HCT116 (cell line): ENCODE results near the gene RBM4B. TPM values are rescaled to one million over a fixed set of nuclear protein-coding genes. Genes with fewer than 3 reads are reported as not detected.

Experiments used
- ATAC-seq: fragments of 200-7000 bp; cut with Tn5 transposase; 2 replicates; pipeline ENCODE4 v1.9.1; 2020; ENCODE audit warnings: mild to moderate bottlenecking, moderate library complexity
- BruUV-seq: library from RNA; stranded (reverse); fragments of 400-500 nt; replicated peaks from 2 replicates; lab custom pipeline; 2021; lab: Mats Ljungman, UMichigan
- CTCF ChIA-PET: fragments of 300-600 bp; sonication (Branson Sonifier 250); formaldehyde crosslinking; loops from one replicate; lab custom pipeline; 2021; ENCODE audit warnings: antibody characterized with exemption; lab: Charles Lee
- POLR2A ChIA-PET: fragments of 300-600, 350-600 bp; sonication (Branson Sonifier 250); formaldehyde crosslinking; loops from one replicate; lab custom pipeline; 2021; ENCODE audit warnings: antibody characterized with exemption; lab: Charles Lee
- RAD21 ChIA-PET, 2 experiments: fragments of 300-600 bp; sonication (Branson Sonifier 250); formaldehyde crosslinking; loops; one replicate each; lab custom pipeline; 2023; ENCODE audit warnings: low total read pairs in 2 of 2; ENCODE audit not compliant: uncharacterized antibody in 2 of 2, unreplicated experiment in 2 of 2, low non-redundant PET in 1 of 2; lab: Charles Lee
- DNase-seq: peaks from one replicate; pipeline ENCODE4 v3.0.0-alpha.2; 2010; ENCODE audit warnings: low read depth, low spot score
- H2AFZ ChIP-seq: fragments of 200-600 bp; shearing (Covaris generic), sonication (generic); 2 replicates; pipeline ENCODE4 v1.6.1; 2017; ENCODE audit warnings: low read depth, mixed run types, mixed read lengths, antibody characterized with exemption, low read length; ENCODE audit not compliant: poor library complexity, severe bottlenecking
- H3K27ac ChIP-seq: 2 replicates; pipeline ENCODE4 v1.5.1; 2012; ENCODE audit warnings: low read depth, low read length
- H3K27me3 ChIP-seq: fragments of 200-600 bp; sonication (generic); 2 replicates; pipeline ENCODE4 v1.6.1; 2016; ENCODE audit warnings: mixed run types, low read length, mixed read lengths; ENCODE audit not compliant: insufficient read depth
- H3K36me3 ChIP-seq, 2 experiments: fragments of 200-500 bp in 1 of 2; fragments of 200-600 bp in 1 of 2; sonication (Bioruptor generic) in 1 of 2; sonication (generic) in 1 of 2; 2 replicates each; pipeline versions ENCODE4 v1.5.1 to v1.6.1; 2014 to 2016; ENCODE audit warnings: low read length in 2 of 2, inconsistent platforms in 1 of 2, mixed read lengths in 1 of 2, mixed run types in 1 of 2; ENCODE audit not compliant: insufficient read depth in 2 of 2, control insufficient read depth in 1 of 2
- H3K4me1 ChIP-seq, 2 experiments: fragments of 200-600 bp in 1 of 2; sonication (generic) in 1 of 2; 2 replicates each; pipeline versions ENCODE4 v1.5.1 to v1.6.1; 2012 to 2017; ENCODE audit warnings: low read length in 2 of 2, inconsistent platforms in 1 of 2, mild to moderate bottlenecking in 1 of 2, mixed read lengths in 1 of 2, mixed run types in 1 of 2, moderate library complexity in 1 of 2; ENCODE audit not compliant: insufficient read depth in 2 of 2, control insufficient read depth in 1 of 2
- H3K4me2 ChIP-seq: fragments of 200-600 bp; sonication (generic); 2 replicates; pipeline ENCODE4 v1.6.1; 2017; ENCODE audit warnings: mixed run types, low read length, mixed read lengths
- H3K4me3 ChIP-seq, 2 experiments: fragments of 200-600 bp in 1 of 2; sonication (generic) in 1 of 2; replicated peaks in 1 of 2; 2 replicates each; pipeline ENCODE4 v1.5.1; 2011 to 2016; ENCODE audit warnings: low read length in 2 of 2, control low read depth in 1 of 2, low read depth in 1 of 2, mild to moderate bottlenecking in 1 of 2, mixed read lengths in 1 of 2, mixed run types in 1 of 2
- H3K79me2 ChIP-seq: fragments of 200-600 bp; sonication (generic); 2 replicates; pipeline ENCODE4 v1.6.1; 2017; ENCODE audit warnings: mild to moderate bottlenecking, mixed run types, low read length, moderate library complexity, mixed read lengths; ENCODE audit not compliant: insufficient read depth
- H3K9ac ChIP-seq: fragments of 200-600 bp; sonication (generic); 2 replicates; pipeline ENCODE4 v1.6.1; 2016; ENCODE audit warnings: low read length, mixed read lengths
- H3K9me2 ChIP-seq: fragments of 200-600 bp; sonication (generic), shearing (Covaris generic); 2 replicates; pipeline ENCODE4 v1.6.1; 2017; ENCODE audit warnings: mixed run types, mild to moderate bottlenecking, moderate library complexity; ENCODE audit not compliant: insufficient read depth
- H3K9me3 ChIP-seq, 2 experiments: fragments of 200-500 bp in 1 of 2; fragments of 200-600 bp in 1 of 2; sonication (Bioruptor generic) in 1 of 2; sonication (generic) in 1 of 2; 2 replicates each; pipeline ENCODE4 v1.6.1; 2014 to 2017; ENCODE audit warnings: low read length in 2 of 2, mixed read lengths in 2 of 2, inconsistent platforms in 1 of 2, low read depth in 1 of 2, mild to moderate bottlenecking in 1 of 2, mixed run types in 1 of 2, moderate library complexity in 1 of 2; ENCODE audit not compliant: control insufficient read depth in 1 of 2, insufficient read depth in 1 of 2
- H4K20me1 ChIP-seq: fragments of 200-600 bp; sonication (generic), shearing (Covaris generic); 2 replicates; pipeline ENCODE4 v1.6.1; 2017; ENCODE audit warnings: mixed run types, mild to moderate bottlenecking, moderate library complexity; ENCODE audit not compliant: insufficient read depth
- CBX3 ChIP-seq: IDR thresholded peaks from 2 replicates; pipeline ENCODE4 v1.6.1; 2012; ENCODE audit warnings: low read depth
- CEBPB ChIP-seq: IDR thresholded peaks from 2 replicates; pipeline ENCODE4 v1.6.1; 2012; ENCODE audit warnings: low read depth
- EGR1 ChIP-seq: IDR thresholded peaks from 2 replicates; pipeline ENCODE4 v1.6.1; 2012; ENCODE audit warnings: low read depth
- ELF1 ChIP-seq: IDR thresholded peaks from 2 replicates; pipeline ENCODE4 v1.6.1; 2012; ENCODE audit warnings: low read depth, borderline replicate concordance
- EZH2 ChIP-seq: fragments of 200-600 bp; sonication (generic); IDR thresholded peaks from 2 replicates; pipeline ENCODE4 v1.6.1; 2017; ENCODE audit warnings: antibody characterized with exemption, mixed run types
- POLR2A ChIP-seq: IDR thresholded peaks from 2 replicates; pipeline ENCODE4 v1.7.0; 2011; ENCODE audit warnings: borderline replicate concordance; ENCODE audit not compliant: insufficient read depth, insufficient read length; ENCODE audit errors: extremely low read depth
- POLR2AphosphoS5 ChIP-seq: IDR thresholded peaks from 2 replicates; pipeline ENCODE4 v1.6.1; 2011; ENCODE audit warnings: mild to moderate bottlenecking, low read depth, low read length, moderate library complexity
- SP1 ChIP-seq: IDR thresholded peaks from 2 replicates; pipeline ENCODE4 v1.6.1; 2012; ENCODE audit warnings: low read depth
- ZFX ChIP-seq: fragments of 450-650 bp; IDR thresholded peaks from 2 replicates; pipeline ENCODE4 v1.6.1; 2017
- intact Hi-C: fragments of 100-400 bp; cut with micrococcal nuclease; formaldehyde crosslinking; loops from 2 replicates; pipeline ENCODE4 v1.10.0; 2022
- total RNA-seq: library from RNA; stranded (reverse); gene quantifications from one replicate; pipeline ENCODE4 v1.2.1, GENCODE V29; 2021; ENCODE audit not compliant: unreplicated experiment
- TF ChIP-seq, protein P1 (sequence below): IDR thresholded peaks from 2 replicates; pipeline ENCODE4 v1.6.1; 2012
- TF ChIP-seq, protein P2 (sequence below): IDR thresholded peaks from 2 replicates; pipeline ENCODE4 v1.6.1; 2012; ENCODE audit warnings: low read depth
- TF ChIP-seq, protein P3 (sequence below): IDR thresholded peaks from 2 replicates; pipeline ENCODE4 v1.6.1; 2012
- TF ChIP-seq, protein P4 (sequence below), 3 experiments: fragments of 200-600 bp in 1 of 3; sonication (generic) in 1 of 3; IDR thresholded peaks in 2 of 3; conservative IDR thresholded peaks in 1 of 3; 2 replicates each; pipeline ENCODE4 v1.5.1; 2012 to 2017; ENCODE audit warnings: low read depth in 2 of 3, low read length in 2 of 3, antibody characterized with exemption in 1 of 3, borderline replicate concordance in 1 of 3, control low read depth in 1 of 3, mild to moderate bottlenecking in 1 of 3, mixed read lengths in 1 of 3, mixed run types in 1 of 3, moderate library complexity in 1 of 3; ENCODE audit not compliant: insufficient read depth in 1 of 3

RBM4B gene
- total RNA-seq, 1 experiment from 2014 or later = 18.1 TPM

DNA sequence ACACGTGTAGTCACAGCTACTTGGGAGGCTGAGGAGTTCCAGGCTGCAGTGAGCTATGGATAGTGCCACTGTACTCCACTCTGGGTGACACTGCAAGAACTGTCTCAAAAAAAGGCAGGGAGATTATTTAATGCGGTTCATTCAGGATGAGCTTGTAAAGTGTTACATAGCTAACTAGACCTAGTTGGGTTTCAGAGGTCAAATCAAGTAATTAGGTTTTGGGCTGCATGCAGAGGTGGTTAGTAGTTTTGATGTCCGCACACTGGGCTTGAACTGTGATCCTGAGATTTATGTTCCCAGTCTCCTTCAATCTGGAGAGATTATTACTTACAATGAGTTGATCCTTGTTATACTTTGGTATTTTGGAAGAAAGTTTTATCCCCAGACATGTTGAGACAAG, 41.3 kb downstream of the RBM4B start (continued):
- TF ChIP-seq, protein P1, sequence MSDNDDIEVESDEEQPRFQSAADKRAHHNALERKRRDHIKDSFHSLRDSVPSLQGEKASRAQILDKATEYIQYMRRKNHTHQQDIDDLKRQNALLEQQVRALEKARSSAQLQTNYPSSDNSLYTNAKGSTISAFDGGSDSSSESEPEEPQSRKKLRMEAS = no peak
- TF ChIP-seq ZFX = no peak
- no peak for TF ChIP-seq CBX3
- no peak for TF ChIP-seq EGR1

DNA sequence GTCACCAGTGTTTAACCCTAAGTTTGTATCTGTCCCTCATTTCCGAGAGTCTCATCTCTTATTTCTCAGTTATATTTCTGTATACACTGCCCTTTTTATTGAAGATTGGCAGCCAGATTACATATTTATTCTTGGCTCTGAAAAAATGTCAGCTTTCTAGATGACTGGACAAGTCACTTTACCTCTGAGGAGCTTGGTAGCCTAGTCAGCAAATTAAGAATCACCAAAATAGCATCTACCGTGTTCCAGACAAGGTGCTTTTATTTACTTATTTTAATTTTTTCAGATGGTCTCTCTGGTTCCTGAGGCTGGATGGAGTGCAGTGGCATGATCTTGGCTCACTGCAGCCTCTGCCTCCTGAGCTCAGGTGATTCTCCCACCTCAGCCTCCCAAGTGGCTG, 44.7 kb downstream of the RBM4B start:
- Histone ChIP-seq H3K36me3 (peaks cover 22 to 39% of the 10 kb centered on the region in 2 experiments; a peak in 3 of 4 replicates), H3K4me3 (no peak overlapping the region), H3K9me3 (no peaks in the 10 kb centered on the region), H3K4me2 (no peak overlapping the region), H3K27ac (no peak overlapping the region), H3K4me1 (peaks cover 3 to 17% of the 10 kb centered on the region in 2 experiments), H3K9ac (no peak overlapping the region), H3K9me2 (no peaks in the 10 kb centered on the region), H4K20me1 (peaks cover 13% of the 10 kb centered on the region; the same call in 1 of the 2 replicates), H2AFZ (no peak overlapping the region), H3K27me3 (no peaks in the 10 kb centered on the region), H3K79me2 (peaks cover 100% of the 10 kb centered on the region)
- DNase-seq (no peak), ATAC-seq (no peak)
- BruUV-seq = no TSS peak
- POLR2A ChIA-PET = no interaction called here
- CTCF ChIA-PET = no interaction called here
- RAD21 ChIA-PET = no interaction called here
- TF ChIP-seq POLR2AphosphoS5 = no peak
- TF ChIP-seq, protein P1 = no peak
- TF ChIP-seq, protein P2, sequence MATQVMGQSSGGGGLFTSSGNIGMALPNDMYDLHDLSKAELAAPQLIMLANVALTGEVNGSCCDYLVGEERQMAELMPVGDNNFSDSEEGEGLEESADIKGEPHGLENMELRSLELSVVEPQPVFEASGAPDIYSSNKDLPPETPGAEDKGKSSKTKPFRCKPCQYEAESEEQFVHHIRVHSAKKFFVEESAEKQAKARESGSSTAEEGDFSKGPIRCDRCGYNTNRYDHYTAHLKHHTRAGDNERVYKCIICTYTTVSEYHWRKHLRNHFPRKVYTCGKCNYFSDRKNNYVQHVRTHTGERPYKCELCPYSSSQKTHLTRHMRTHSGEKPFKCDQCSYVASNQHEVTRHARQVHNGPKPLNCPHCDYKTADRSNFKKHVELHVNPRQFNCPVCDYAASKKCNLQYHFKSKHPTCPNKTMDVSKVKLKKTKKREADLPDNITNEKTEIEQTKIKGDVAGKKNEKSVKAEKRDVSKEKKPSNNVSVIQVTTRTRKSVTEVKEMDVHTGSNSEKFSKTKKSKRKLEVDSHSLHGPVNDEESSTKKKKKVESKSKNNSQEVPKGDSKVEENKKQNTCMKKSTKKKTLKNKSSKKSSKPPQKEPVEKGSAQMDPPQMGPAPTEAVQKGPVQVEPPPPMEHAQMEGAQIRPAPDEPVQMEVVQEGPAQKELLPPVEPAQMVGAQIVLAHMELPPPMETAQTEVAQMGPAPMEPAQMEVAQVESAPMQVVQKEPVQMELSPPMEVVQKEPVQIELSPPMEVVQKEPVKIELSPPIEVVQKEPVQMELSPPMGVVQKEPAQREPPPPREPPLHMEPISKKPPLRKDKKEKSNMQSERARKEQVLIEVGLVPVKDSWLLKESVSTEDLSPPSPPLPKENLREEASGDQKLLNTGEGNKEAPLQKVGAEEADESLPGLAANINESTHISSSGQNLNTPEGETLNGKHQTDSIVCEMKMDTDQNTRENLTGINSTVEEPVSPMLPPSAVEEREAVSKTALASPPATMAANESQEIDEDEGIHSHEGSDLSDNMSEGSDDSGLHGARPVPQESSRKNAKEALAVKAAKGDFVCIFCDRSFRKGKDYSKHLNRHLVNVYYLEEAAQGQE = no peak
- no peak for TF ChIP-seq CBX3
- no peak for TF ChIP-seq CEBPB
- no peak for TF ChIP-seq ELF1
- TF ChIP-seq SP1 = no peak
- TF ChIP-seq POLR2A = no peak
- TF ChIP-seq, protein P3, sequence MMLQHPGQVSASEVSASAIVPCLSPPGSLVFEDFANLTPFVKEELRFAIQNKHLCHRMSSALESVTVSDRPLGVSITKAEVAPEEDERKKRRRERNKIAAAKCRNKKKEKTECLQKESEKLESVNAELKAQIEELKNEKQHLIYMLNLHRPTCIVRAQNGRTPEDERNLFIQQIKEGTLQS = no peak
- TF ChIP-seq ZFX = no peak
- TF ChIP-seq, protein P4, sequence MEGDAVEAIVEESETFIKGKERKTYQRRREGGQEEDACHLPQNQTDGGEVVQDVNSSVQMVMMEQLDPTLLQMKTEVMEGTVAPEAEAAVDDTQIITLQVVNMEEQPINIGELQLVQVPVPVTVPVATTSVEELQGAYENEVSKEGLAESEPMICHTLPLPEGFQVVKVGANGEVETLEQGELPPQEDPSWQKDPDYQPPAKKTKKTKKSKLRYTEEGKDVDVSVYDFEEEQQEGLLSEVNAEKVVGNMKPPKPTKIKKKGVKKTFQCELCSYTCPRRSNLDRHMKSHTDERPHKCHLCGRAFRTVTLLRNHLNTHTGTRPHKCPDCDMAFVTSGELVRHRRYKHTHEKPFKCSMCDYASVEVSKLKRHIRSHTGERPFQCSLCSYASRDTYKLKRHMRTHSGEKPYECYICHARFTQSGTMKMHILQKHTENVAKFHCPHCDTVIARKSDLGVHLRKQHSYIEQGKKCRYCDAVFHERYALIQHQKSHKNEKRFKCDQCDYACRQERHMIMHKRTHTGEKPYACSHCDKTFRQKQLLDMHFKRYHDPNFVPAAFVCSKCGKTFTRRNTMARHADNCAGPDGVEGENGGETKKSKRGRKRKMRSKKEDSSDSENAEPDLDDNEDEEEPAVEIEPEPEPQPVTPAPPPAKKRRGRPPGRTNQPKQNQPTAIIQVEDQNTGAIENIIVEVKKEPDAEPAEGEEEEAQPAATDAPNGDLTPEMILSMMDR (IDR thresholded peaks at IDR 0.05 in 2 of 3, conservative IDR thresholded peaks at IDR 0.05 in 1 of 3; ENCODE audit: borderline replicate concordance in 1 of 3, insufficient read depth in 1 of 3, low read depth in 2 of 3, low read length in 2 of 3) = no peak
- no peak for TF ChIP-seq EZH2
- intact Hi-C loops = no loop called here
